COLO668 (cell line): ENCODE results near the gene SUSD4.

Source experiments
- DNase-seq: peaks from one replicate; lab custom pipeline; 2025; ENCODE audit not compliant: unreplicated experiment; lab: John Stamatoyannopoulos, UW

Gene SUSD4

DNA sequence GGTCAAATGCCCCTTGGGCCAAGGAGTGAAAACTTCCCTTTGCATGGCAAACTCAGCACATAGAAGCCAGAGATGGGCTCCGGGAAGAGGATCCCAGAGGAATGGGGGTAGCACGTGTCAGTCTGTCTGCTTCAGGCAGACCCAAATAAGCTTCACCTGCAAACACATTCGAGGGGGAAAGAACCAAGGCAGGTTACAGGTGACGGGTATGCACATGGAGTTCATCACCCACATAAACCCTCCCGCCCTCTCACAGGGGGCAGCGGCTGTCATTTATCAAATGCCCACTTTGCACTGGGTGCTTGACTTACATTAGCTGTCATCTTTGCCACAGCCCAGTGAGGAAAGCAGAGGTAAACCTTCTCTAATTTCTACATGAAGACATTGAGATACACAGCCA is 147.9 kb downstream of the SUSD4 start:
- DNase-seq = no peak

DNA sequence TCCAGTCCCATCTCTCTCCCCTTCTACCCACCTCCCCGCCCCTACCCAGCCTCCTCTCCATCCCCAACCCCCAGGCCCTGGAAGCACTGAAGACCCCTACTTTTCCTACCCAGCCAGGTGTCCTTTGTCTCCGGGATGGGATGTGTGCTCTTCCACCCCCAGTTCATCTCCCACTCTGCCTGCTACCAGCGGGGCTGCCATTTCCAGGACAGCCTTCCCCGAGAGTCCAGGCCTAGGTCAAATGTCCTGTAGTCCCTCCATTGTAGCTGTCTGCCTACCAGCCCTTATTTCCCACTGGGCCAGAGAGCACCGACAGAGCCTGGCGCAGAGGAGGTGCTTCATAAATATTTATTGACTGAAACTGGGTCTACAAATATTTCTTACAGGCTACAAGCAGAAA is 148.9 kb downstream of the SUSD4 start:
- DNase-seq = no peak

GRCh38 chr1:223214261-223214807 is 149.6 kb downstream of the SUSD4 start:
- no peak for DNase-seq

DNA sequence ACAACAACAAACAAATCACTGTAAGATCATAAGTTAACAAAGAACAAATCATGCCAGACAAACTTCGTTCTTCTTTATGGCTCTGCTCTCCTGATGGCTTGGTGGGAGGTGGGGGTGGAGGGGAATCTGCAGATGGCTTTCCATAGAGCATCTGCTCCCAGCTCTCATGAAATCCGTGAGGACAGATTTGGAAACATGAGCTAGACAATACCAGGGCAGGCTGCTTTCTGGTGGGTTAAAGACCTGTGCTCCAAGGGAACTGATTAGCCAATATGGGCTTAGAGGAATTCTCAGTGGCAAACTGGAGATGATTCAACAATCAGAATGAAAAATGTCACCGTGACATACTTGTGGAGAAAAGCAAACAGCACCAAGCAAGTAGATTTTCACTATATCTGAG is 151.5 kb downstream of the SUSD4 start:
- no peak for DNase-seq

GRCh38 chr1:223211323-223211985 is 152.5 kb downstream of the SUSD4 start:
- DNase-seq = no peak

GRCh38 chr1:223210788-223211120 is 153.2 kb downstream of the SUSD4 start:
- no peak for DNase-seq

GRCh38 chr1:223209992-223210787 is 153.8 kb downstream of the SUSD4 start:
- DNase-seq = no peak

GRCh38 chr1:223209293-223209898 is 154.6 kb downstream of the SUSD4 start:
- no peak for DNase-seq

- no peak for DNase-seq
These were observed 155.6 kb downstream of the SUSD4 start for GRCh38 chr1:223208164-223209076.

DNA sequence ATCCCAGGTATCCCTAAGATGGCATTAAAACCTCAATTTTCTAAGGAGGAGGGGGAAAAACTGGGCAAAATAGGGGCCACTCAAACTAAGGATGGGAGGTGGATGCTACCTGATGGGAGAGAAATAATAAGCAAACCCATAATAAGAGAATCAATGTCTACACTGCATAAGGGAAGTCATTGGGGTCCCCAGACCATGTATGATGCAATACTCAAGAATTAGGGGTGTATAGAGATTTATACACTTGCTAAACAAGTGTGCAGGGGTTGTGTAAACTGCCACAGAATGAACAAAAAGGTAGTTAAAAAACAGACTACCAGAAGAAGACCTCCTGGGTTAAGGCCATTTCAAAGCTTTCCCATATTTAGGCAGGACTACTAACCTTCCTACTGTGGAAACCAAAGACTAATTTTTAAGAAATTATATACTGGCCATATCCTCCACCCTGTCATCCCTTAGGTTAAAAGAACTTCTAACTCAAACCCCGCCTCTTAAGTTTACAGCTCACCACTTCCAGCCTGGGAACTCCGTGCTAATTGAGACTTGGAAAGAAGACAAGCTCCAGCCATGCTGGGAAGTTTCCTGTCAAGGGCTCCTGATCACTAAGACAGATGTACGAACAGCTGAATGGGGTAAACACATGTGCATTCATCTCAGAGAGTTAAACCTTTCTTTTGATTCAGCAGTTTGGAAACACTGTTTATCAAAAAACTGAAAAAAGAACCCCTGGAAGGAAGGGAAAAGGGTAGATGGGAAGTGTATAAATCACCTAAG is 156.5 kb downstream of the SUSD4 start:
- DNase-seq = no peak

GRCh38 chr1:223204424-223204823 is 159.6 kb downstream of the SUSD4 start:
- DNase-seq = no peak

DNA sequence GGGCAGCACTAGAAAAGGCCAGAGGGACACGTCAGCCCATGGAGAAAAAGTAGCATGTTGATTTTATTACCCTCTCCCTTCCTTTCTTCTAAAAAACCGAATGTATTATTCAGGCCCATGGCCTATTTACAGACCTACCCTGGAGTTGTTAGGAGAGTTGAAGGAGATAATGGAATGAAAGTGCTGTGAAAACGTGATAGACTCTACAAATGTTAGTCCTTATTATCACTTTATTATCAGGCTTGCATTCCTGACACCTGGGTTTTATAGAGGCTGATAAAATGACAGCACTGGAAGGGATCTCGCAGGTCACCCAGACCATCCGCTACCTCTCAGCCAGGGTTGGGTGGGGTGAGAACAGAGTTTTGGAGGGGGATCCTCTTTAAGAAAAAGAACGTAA is 160.3 kb downstream of the SUSD4 start:
- DNase-seq = no peak

- no peak for DNase-seq
These were observed 161.0 kb downstream of the SUSD4 start for GRCh38 chr1:223203034-223203408.

GRCh38 chr1:223202376-223203033 is 161.5 kb downstream of the SUSD4 start:
- DNase-seq = no peak

- peak; percentile 51 for DNase-seq
These were observed 162.0 kb downstream of the SUSD4 start for GRCh38 chr1:223201967-223202366.

DNA sequence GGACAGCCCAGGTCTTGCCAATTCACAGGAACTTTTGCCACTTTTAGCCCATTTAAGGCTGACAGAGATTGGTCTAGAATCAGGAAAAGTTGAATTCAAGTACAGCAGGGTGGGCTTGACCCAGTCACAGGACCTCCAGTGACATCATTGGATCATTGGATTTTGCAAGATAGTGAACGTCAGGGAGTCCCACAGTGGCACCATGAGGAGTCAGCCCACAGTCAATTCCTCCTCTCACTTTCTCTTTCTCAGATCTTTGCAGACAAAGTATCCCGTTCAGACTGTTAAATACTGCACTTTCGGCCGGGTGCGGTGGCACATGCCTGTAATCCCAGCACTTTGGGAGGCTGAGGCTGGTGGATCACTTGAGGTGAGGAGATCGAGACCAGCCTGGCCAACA is 163.1 kb downstream of the SUSD4 start:
- no peak for DNase-seq

GRCh38 chr1:223199094-223199647 is 164.8 kb downstream of the SUSD4 start:
- DNase-seq = no peak

DNA sequence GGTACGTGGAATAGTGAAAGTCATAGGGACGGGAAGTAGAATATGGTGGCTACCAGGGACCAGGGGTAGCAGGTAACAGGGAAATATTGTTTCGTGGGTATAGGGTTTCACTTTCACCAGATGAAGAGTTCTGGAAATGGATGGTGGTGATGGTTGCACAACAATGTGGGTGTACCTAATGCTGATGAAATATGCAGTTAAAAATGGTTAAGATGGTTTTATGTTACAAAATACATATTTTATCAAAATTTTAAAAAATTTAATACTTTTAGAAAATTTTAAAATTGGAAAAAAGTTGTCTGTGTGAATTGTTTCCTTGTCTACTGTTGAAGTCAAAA is 165.4 kb downstream of the SUSD4 start:
- no peak for DNase-seq

- DNase-seq = no peak
These were observed 165.9 kb downstream of the SUSD4 start for GRCh38 chr1:223197923-223198627.
